SIG-M5 (cell line): ENCODE data around the gene SMNDC1.
A peak's percentile ranks its signal among the peaks of the same experiment; 100 is the strongest.
"Not testable (repeated sequence)": the region's sequence is repeated elsewhere in the genome, so short reads cannot be mapped to it uniquely, and the experiment has no call there.

Experiments
- DNase-seq: peaks from one replicate; lab custom pipeline; 2025; lab: John Stamatoyannopoulos, UW

SMNDC1 gene

GRCh38 chr10:110279407-110279986, 25.2 kb downstream of the SMNDC1 start:
- no peak for DNase-seq

GRCh38 chr10:110278562-110279406, 25.9 kb downstream of the SMNDC1 start:
- no peak for DNase-seq

GRCh38 chr10:110277591-110277990, 27.1 kb downstream of the SMNDC1 start:
- DNase-seq = no peak

DNA sequence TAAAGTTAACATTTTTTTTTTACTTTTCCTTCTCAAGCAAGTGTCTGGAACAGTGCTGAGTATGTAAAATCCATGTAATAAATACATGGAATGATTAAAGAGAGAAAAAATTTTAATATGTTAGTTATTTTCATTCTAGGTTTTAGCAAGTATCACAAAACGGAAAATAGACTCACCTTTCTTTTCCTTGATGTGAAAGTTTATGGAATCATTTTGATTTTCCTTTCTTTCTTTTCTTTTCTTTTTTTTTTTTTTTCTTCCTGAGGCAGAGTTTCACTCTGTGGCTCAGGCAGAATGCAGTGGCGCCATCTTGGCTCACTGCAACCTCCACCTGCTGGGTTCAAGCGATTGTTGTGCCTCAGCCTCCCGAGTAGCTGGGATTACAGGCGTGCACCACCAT, 28.1 kb downstream of the SMNDC1 start:
- no peak for DNase-seq

- DNase-seq = no peak
Measured at GRCh38 chr10:110275128-110275729, 29.5 kb downstream of the SMNDC1 start.

GRCh38 chr10:110274647-110275046, 30.1 kb downstream of the SMNDC1 start:
- DNase-seq = no peak

- no peak for DNase-seq
Measured at GRCh38 chr10:110274072-110274627, 30.6 kb downstream of the SMNDC1 start.

- peak; percentile 54 for DNase-seq
Measured at GRCh38 chr10:110273474-110273873, 31.2 kb downstream of the SMNDC1 start.

- not testable (repeated sequence) for DNase-seq
Measured at GRCh38 chr10:110272995-110273394, 31.7 kb downstream of the SMNDC1 start.

DNA sequence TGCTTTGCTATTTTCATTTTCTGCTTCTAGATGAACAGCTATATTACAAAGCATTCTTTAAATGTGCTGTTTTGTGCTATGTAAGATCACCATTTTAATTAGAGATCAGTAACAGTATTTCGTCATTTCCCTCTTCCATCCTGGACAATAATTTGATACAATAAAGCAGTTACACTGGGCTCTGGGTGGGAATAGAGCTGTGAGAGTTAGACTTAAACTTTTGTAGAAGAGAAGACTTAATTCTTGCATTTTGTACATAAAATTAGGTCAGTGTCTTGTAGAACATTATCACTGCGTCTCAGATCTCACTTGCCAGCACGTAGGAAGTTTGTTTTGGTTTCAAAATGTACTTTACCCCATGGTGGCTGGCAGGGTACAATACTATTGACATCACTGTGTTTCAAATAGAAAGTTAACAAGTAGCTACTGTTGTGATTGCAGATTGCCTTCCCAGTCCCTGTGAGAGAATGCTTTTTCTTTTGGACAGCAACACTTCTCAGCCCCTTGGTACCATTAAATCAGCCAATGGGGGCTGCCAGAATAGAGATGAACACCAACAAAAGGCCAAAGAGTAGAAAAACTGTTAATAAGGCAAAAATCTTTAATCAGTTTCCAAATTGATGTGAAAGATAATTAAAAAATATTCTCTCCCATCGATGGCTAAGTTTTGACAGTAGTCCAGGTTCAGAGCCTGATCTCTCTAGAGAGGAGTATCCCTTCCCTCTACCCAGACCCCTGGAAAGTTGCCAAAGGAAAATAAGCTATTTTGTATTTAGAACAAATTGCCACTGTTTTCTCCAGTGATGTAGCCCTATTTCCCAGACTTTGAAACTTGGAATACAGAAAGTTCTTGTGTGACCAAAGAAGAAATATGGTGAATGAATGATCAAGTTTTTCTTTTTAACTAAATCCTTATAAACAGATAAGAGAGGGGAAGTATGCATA, 35.1 kb downstream of the SMNDC1 start:
- no peak for DNase-seq

DNA sequence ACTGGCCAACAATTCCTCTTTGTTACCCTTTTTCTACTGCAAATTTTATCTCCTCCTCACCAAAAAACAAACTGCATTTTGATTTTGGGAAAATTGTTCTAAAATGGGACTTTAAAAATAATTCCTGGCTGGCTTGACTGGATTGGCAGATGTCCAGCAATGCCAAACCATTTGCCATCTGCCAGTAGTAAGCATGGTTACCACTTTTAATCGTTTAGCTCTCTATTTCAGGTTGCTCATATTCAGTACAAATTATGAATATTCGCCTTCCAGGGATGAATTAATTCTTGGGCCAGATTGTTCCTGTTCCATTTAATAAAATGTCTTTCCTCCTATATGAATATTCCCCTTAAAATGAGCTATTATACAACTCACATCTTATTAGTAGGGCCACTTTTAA, 35.7 kb downstream of the SMNDC1 start:
- no peak for DNase-seq

DNA sequence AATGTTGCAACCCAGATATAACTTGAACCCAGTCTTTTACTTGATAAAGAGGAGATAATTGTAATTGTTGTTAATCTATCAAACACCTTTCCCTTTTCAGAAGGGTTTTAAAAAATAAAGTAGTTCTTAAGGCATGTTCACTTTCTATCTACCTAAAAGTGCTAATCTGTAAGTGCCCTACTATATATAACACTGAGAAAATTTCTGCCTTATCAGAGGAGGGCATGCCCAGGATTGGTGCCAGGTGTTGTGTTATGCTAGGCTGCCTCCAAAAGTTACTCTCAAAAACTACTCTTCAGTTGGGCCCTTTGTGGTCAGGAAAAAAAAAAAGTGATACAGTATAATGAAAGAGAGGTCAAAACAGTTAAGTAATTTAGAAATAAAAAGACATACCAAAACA, 36.3 kb downstream of the SMNDC1 start:
- no peak for DNase-seq

GRCh38 chr10:110267276-110267675, 37.4 kb downstream of the SMNDC1 start:
- no peak for DNase-seq

GRCh38 chr10:110265573-110266193, 39.0 kb downstream of the SMNDC1 start:
- DNase-seq = no peak

DNA sequence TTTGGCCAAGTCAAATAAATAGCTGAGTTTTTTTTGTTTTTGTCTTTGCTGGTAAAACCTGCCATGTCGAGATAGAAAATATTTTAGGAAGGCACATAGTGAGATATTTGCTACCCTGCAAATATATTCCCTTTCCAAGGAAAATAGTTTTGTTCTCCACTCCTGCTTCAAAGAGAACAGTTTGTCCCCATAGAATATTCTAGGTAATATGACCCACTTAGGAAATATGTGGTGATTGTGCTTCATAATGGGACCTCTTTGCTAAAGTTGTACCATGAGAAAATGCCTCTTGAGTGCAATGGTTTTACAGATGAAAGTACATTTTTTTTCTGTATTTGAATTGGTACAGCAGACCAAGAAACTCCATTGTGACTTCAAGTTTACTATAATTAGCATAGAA, 41.6 kb downstream of the SMNDC1 start:
- DNase-seq = no peak

GRCh38 chr10:110260746-110261477, 43.8 kb downstream of the SMNDC1 start:
- DNase-seq = no peak

GRCh38 chr10:110259317-110259716, 45.4 kb downstream of the SMNDC1 start:
- no peak for DNase-seq

- DNase-seq = no peak
Measured at GRCh38 chr10:110258542-110258941, 46.2 kb downstream of the SMNDC1 start.

- no peak for DNase-seq
Measured at GRCh38 chr10:110254467-110254866, 50.3 kb downstream of the SMNDC1 start.

DNA sequence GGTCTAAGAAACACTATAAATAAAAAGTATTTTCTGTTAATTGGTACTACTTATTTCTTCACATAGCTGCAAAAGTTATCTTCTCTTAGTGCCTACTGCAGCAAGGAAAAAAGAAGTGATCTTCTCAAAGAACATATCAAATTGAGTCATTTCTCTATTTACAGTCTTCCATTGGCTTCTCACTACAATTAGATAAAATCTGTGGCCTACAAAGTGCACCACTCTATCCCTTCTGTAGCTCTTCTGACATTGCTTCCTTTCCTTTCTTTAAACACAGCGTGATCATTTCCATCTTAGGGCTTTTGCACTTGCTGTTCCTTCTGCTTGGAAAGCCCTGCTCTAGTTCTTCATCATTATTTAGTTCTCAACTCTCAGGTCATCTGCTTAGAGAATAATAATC, 52.6 kb downstream of the SMNDC1 start:
- no peak for DNase-seq

DNA sequence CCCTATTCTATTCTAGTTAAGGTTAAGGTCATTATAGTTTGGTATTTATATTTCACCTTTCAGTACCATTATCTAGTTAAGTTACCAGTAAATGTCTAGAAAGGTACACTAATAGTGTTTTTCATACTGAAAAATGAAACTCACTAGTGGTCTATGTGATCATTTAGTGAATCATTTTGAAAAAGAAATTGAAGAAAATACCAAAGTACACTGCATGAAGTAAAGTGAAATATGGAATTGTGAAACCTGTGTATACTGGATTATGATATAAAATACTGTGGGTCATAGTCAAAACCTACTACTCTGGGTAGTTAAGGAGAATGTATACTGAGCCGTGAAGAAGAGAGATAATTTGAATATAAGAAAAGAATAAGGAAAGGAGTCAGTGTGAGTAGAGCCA, 53.3 kb downstream of the SMNDC1 start:
- DNase-seq = not testable (repeated sequence)
